ENCODE data around the gene ERI3. TPM values are rescaled to one million over a fixed set of nuclear protein-coding genes. Genes with fewer than 3 reads are reported as not detected.

ERI3 gene
- total and polyA plus RNA-seq, 2 of the 4 experiments (the other 2 are of a cell fraction): 56.6 to 70.9 TPM

- TF ChIP-seq, protein P1, sequence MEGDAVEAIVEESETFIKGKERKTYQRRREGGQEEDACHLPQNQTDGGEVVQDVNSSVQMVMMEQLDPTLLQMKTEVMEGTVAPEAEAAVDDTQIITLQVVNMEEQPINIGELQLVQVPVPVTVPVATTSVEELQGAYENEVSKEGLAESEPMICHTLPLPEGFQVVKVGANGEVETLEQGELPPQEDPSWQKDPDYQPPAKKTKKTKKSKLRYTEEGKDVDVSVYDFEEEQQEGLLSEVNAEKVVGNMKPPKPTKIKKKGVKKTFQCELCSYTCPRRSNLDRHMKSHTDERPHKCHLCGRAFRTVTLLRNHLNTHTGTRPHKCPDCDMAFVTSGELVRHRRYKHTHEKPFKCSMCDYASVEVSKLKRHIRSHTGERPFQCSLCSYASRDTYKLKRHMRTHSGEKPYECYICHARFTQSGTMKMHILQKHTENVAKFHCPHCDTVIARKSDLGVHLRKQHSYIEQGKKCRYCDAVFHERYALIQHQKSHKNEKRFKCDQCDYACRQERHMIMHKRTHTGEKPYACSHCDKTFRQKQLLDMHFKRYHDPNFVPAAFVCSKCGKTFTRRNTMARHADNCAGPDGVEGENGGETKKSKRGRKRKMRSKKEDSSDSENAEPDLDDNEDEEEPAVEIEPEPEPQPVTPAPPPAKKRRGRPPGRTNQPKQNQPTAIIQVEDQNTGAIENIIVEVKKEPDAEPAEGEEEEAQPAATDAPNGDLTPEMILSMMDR (conservative IDR thresholded peaks at IDR 0.05; ENCODE audit: low read depth, low read length): no peak
- no peak for TF ChIP-seq BHLHE40 (IDR thresholded peaks at IDR 0.05; ENCODE audit: low read depth, low read length)
- no peak for TF ChIP-seq SMC3 (IDR thresholded peaks at IDR 0.05; ENCODE audit: low read depth, low read length)
- TF ChIP-seq CHD1 (IDR thresholded peaks at IDR 0.05; ENCODE audit: low read depth, low read length): no peak
- TF ChIP-seq NFE2L2 (IDR thresholded peaks at IDR 0.05; ENCODE audit: low read depth, low read length): no peak
Measured at GRCh38 chr1:44265656-44266358, 89.2 kb downstream of the ERI3 start (continued).

Data from IMR-90 (cell line).